GM23248 (cell line): ENCODE measurements around the gene SNTN. TPM values are rescaled to one million over a fixed set of nuclear protein-coding genes. Genes with fewer than 3 reads are reported as not detected.
A peak's percentile ranks its signal among the peaks of the same experiment; 100 is the strongest.
"Not testable (repeated sequence)": the region's sequence is repeated elsewhere in the genome, so short reads cannot be mapped to it uniquely, and the experiment has no call there.

Experiments
- DNase-seq: peaks from one replicate; pipeline ENCODE4 v3.0.0-alpha.2; 2015
- H2AFZ ChIP-seq: fragments of 200-600 bp; sonication (generic); 2 replicates; pipeline ENCODE4 v1.6.1; 2016; ENCODE audit warnings: antibody characterized with exemption
- H3F3A ChIP-seq: fragments of 200-600 bp; sonication (generic); 2 replicates; pipeline ENCODE4 v1.6.1; 2016; ENCODE audit warnings: mild to moderate bottlenecking, antibody characterized with exemption, mixed run types; ENCODE audit not compliant: insufficient read depth
- H3K27ac ChIP-seq: fragments of 200-600 bp; sonication (generic); 2 replicates; pipeline ENCODE4 v1.5.1; 2016; ENCODE audit warnings: mild to moderate bottlenecking
- H3K27me3 ChIP-seq: fragments of 200-600 bp; sonication (generic); replicated peaks from 2 replicates; pipeline ENCODE4 v1.6.1; 2016; ENCODE audit warnings: mild to moderate bottlenecking; ENCODE audit not compliant: insufficient read depth
- H3K36me3 ChIP-seq: fragments of 200-600 bp; sonication (generic); 2 replicates; pipeline ENCODE4 v1.6.1; 2016; ENCODE audit warnings: low read depth, mild to moderate bottlenecking
- H3K4me1 ChIP-seq: fragments of 200-600 bp; sonication (generic); 2 replicates; pipeline ENCODE4 v1.6.1; 2016; ENCODE audit warnings: mild to moderate bottlenecking; ENCODE audit not compliant: insufficient read depth
- H3K4me2 ChIP-seq: fragments of 200-600 bp; sonication (generic); one replicate; pipeline ENCODE4 v1.6.1; 2016; ENCODE audit warnings: mild to moderate bottlenecking; ENCODE audit not compliant: unreplicated experiment
- H3K4me3 ChIP-seq: fragments of 200-600 bp; sonication (generic); 2 replicates; pipeline ENCODE4 v1.5.1; 2016; ENCODE audit warnings: mild to moderate bottlenecking
- H3K79me2 ChIP-seq: fragments of 200-600 bp; sonication (generic); 2 replicates; pipeline ENCODE4 v1.6.1; 2016; ENCODE audit warnings: mild to moderate bottlenecking; ENCODE audit not compliant: insufficient read depth
- H3K9ac ChIP-seq: fragments of 200-600 bp; sonication (generic); 2 replicates; pipeline ENCODE4 v1.6.1; 2016; ENCODE audit warnings: mild to moderate bottlenecking
- H3K9me2 ChIP-seq: fragments of 200-600 bp; sonication (generic); 2 replicates; pipeline ENCODE4 v1.6.1; 2016; ENCODE audit warnings: mixed run types, mild to moderate bottlenecking, moderate library complexity; ENCODE audit not compliant: insufficient read depth
- H3K9me3 ChIP-seq: fragments of 200-600 bp; sonication (generic); one replicate; pipeline ENCODE4 v1.6.1; 2017; ENCODE audit warnings: low read depth
- H4K20me1 ChIP-seq: fragments of 200-600 bp; sonication (generic); 2 replicates; pipeline ENCODE4 v1.6.0; 2016; ENCODE audit not compliant: insufficient read depth
- EZH2 ChIP-seq: fragments of 200-600 bp; sonication (generic); IDR thresholded peaks from 2 replicates; pipeline ENCODE4 v1.6.1; 2018; ENCODE audit warnings: antibody characterized with exemption, mild to moderate bottlenecking; ENCODE audit not compliant: insufficient read depth, poor library complexity, severe bottlenecking
- EZH2phosphoT487 ChIP-seq: fragments of 200-600 bp; sonication (generic); IDR thresholded peaks from 2 replicates; pipeline ENCODE4 v1.6.1; 2018; ENCODE audit warnings: antibody characterized with exemption, moderate library complexity, mild to moderate bottlenecking, low read depth; ENCODE audit not compliant: insufficient read depth
- WGBS, 2 experiments: methylation state at CpG; one replicate each; pipeline ENCODE4 v1.1.6; 2015 to 2017; ENCODE audit warnings: low lambda C conversion rate in 2 of 2, low coverage in 1 of 2; ENCODE audit errors: missing lambda C conversion rate in 2 of 2; 5-methylcytosine and 5-hydroxymethylcytosine counted together
- in situ Hi-C: fragments of 300-500 bp; cut with MboI; formaldehyde crosslinking; loops from 2 replicates; pipeline ENCODE4 v1.15.0; 2020
- polyA plus RNA-seq: library from polyadenylated mRNA; unstranded; fragments of >200 nt; fragmentation: Nextera tagmentation; extraction: Ambion mirVana; gene quantifications from 2 replicates; pipeline ENCODE4 v1.2.1, GENCODE V29; 2016
- total RNA-seq: library from RNA; depleted of rRNA; stranded (reverse); fragments of >200 nt; shearing (Covaris generic); gene quantifications from 2 replicates; pipeline ENCODE4 v1.2.3, GENCODE V29; 2014

SNTN gene
- total and polyA plus RNA-seq, 2 experiments from 2014 or later: not detected

- H3K27me3 ChIP-seq: no peaks in the 10 kb centered on the region
- H3K79me2 ChIP-seq: no peaks in the 10 kb centered on the region
- no peak for DNase-seq
- H2AFZ ChIP-seq: no peak overlapping the region
- H3K9ac ChIP-seq: no peak overlapping the region
- no peaks in the 10 kb centered on the region for H3K36me3 ChIP-seq
- H3K4me2 ChIP-seq: no peak overlapping the region
- H3K4me3 ChIP-seq: no peak overlapping the region
- no peaks in the 10 kb centered on the region for H3K9me2 ChIP-seq
- in situ Hi-C loops: no loop called here
- H3K4me1 ChIP-seq: no peaks in the 10 kb centered on the region
- no peaks in the 10 kb centered on the region for H3F3A ChIP-seq
- TF ChIP-seq EZH2phosphoT487: no peak
- TF ChIP-seq EZH2: no peak
- no peaks in the 10 kb centered on the region for H4K20me1 ChIP-seq
- no peaks in the 10 kb centered on the region for H3K9me3 ChIP-seq
- H3K27ac ChIP-seq: no peak overlapping the region
- WGBS, 2 experiments: 66 to 71% methylated on average over 4 of the region's 4 CpGs
Observed at GRCh38 chr3:63631670-63632069, 20.8 kb upstream of the SNTN start.

GRCh38 chr3:63635186-63635585 is 17.3 kb upstream of the SNTN start:
- no peak for TF ChIP-seq EZH2
- no peak for TF ChIP-seq EZH2phosphoT487
- H3K4me3 ChIP-seq: no peak overlapping the region
- no peaks in the 10 kb centered on the region for H4K20me1 ChIP-seq
- H3K79me2 ChIP-seq: no peaks in the 10 kb centered on the region
- H3F3A ChIP-seq: no peaks in the 10 kb centered on the region
- no peaks in the 10 kb centered on the region for H3K9me2 ChIP-seq
- no peak for DNase-seq
- no peak overlapping the region for H2AFZ ChIP-seq
- 84 to 93% methylated on average over 3 of the region's 3 CpGs for WGBS, 2 experiments
- H3K9me3 ChIP-seq: no peaks in the 10 kb centered on the region
- no peak overlapping the region for H3K4me2 ChIP-seq
- no peak overlapping the region for H3K27ac ChIP-seq
- in situ Hi-C loops: no loop called here
- H3K9ac ChIP-seq: no peak overlapping the region
- no peaks in the 10 kb centered on the region for H3K27me3 ChIP-seq
- H3K4me1 ChIP-seq: 0 out of 2 replicates have a peak, but pooled peaks cover 6% of the 10 kb centered on the region
- no peaks in the 10 kb centered on the region for H3K36me3 ChIP-seq

- H3K36me3 ChIP-seq: no peaks in the 10 kb centered on the region
- no peaks in the 10 kb centered on the region for H3F3A ChIP-seq
- 88 to 89% methylated on average over 2 of the region's 2 CpGs for WGBS, 2 experiments
- H3K4me1 ChIP-seq: 0 out of 2 replicates have a peak, but pooled peaks cover 6% of the 10 kb centered on the region
- no peak overlapping the region for H3K4me2 ChIP-seq
- no peaks in the 10 kb centered on the region for H3K79me2 ChIP-seq
- no peak overlapping the region for H3K9ac ChIP-seq
- no peaks in the 10 kb centered on the region for H3K9me2 ChIP-seq
- in situ Hi-C loops: no loop called here
- no peaks in the 10 kb centered on the region for H3K27me3 ChIP-seq
- no peak overlapping the region for H3K27ac ChIP-seq
- H4K20me1 ChIP-seq: no peaks in the 10 kb centered on the region
- peak; percentile 54 for DNase-seq
- no peak overlapping the region for H2AFZ ChIP-seq
- H3K4me3 ChIP-seq: no peak overlapping the region
- TF ChIP-seq EZH2phosphoT487 (no peak), EZH2 (no peak)
- H3K9me3 ChIP-seq: no peaks in the 10 kb centered on the region
Observed at GRCh38 chr3:63639806-63640205, 12.7 kb upstream of the SNTN start.

- Histone ChIP-seq H3F3A (no peaks in the 10 kb centered on the region), H3K4me1 (0 out of 2 replicates have a peak, but pooled peaks cover 6% of the 10 kb centered on the region), H3K4me2 (no peak overlapping the region), H3K27ac (no peak overlapping the region), H3K36me3 (no peaks in the 10 kb centered on the region), H3K79me2 (no peaks in the 10 kb centered on the region), H3K4me3 (no peak overlapping the region), H4K20me1 (no peaks in the 10 kb centered on the region), H2AFZ (no peak overlapping the region), H3K9ac (no peak overlapping the region), H3K9me3 (no peaks in the 10 kb centered on the region), H3K9me2 (no peaks in the 10 kb centered on the region), H3K27me3 (no peaks in the 10 kb centered on the region)
- WGBS, 2 experiments: 29 to 56% methylated on average over 1 of the region's 1 CpG
- peak; percentile 31 for DNase-seq
- TF ChIP-seq EZH2 (no peak), EZH2phosphoT487 (no peak)
- in situ Hi-C loops: no loop called here
Observed at GRCh38 chr3:63642488-63642887, 10.0 kb upstream of the SNTN start.

GRCh38 chr3:63644212-63644797 is 8.2 kb upstream of the SNTN start:
- 71 to 72% methylated on average over 5 of the region's 5 CpGs for whole genome bisulfite sequencing, 2 experiments
- no peaks in the 10 kb centered on the region for H3K27me3 ChIP-seq
- in situ Hi-C loops: no loop called here

GRCh38 chr3:63644928-63645781 is 7.3 kb upstream of the SNTN start:
- H3K9ac ChIP-seq, H2AFZ ChIP-seq, H3K4me2 ChIP-seq, H4K20me1 ChIP-seq, DNase-seq, H3K9me3 ChIP-seq, H3F3A ChIP-seq, H3K4me1 ChIP-seq, H3K79me2 ChIP-seq, H3K36me3 ChIP-seq, in situ Hi-C loops, H3K9me2 ChIP-seq, H3K27ac ChIP-seq, H3K4me3 ChIP-seq, H3K27me3 ChIP-seq: not testable (repeated sequence)
- 80 to 84% methylated on average over 23 to 25 of the region's 25 CpGs for WGBS, 2 experiments

More at GRCh38 chr3:63644212-63644797, 8.2 kb upstream of the SNTN start:
- H3K4me2 ChIP-seq: no peak overlapping the region
- H3K79me2 ChIP-seq: no peaks in the 10 kb centered on the region
- no peaks in the 10 kb centered on the region for H3K9me3 ChIP-seq
- no peaks in the 10 kb centered on the region for H3K36me3 ChIP-seq
- H4K20me1 ChIP-seq: no peaks in the 10 kb centered on the region
- H2AFZ ChIP-seq: no peak overlapping the region
- TF ChIP-seq EZH2phosphoT487 (no peak), EZH2 (no peak)
- no peaks in the 10 kb centered on the region for H3K9me2 ChIP-seq
- H3K4me3 ChIP-seq: no peak overlapping the region
- 0 out of 2 replicates have a peak, but pooled peaks cover 5% of the 10 kb centered on the region for H3K4me1 ChIP-seq
- DNase-seq: no peak
- H3F3A ChIP-seq: no peaks in the 10 kb centered on the region
- no peak overlapping the region for H3K27ac ChIP-seq
- H3K9ac ChIP-seq: no peak overlapping the region
